ENCODE measurements around the gene SCAANT1. TPM values are rescaled to one million over a fixed set of nuclear protein-coding genes. Genes with fewer than 3 reads are reported as not detected.

The SCAANT1 gene
- 0.98 TPM for polyA plus RNA-seq (2013, experiment 1 of 2)
- polyA plus RNA-seq (2013, experiment 2 of 2) = 0.62 TPM

- no CpG with 5 or more reads among the region's 115 CpGs for WGBS (ENCODE audit: extremely low coverage, insufficient coverage, low lambda C conversion rate)
- H2AK5ac ChIP-seq (ENCODE audit: low read length) = no peak within 1 kb of the TSS
- no peak within 1 kb of the TSS for H2BK120ac ChIP-seq (ENCODE audit: low read depth, low read length)
Measured at GRCh38 chr3:63911873-63912767, at the start of gene SCAANT1. SCAANT1 (minus strand) TSS chr3:63912383.

GRCh38 chr3:63961891-63962290 lies 49.7 kb upstream of the SCAANT1 start:
- DNase-seq = peak; percentile 70
- no CpG with 5 or more reads among the region's 2 CpGs for WGBS (ENCODE audit: extremely low coverage, insufficient coverage, low lambda C conversion rate)

More at GRCh38 chr3:63911873-63912767, at the start of gene SCAANT1:
- peak within 1 kb of the TSS; percentile 83 for H3K9ac ChIP-seq (ENCODE audit: low read length)
- H3K4me2 ChIP-seq (ENCODE audit: low read length) = peak within 1 kb of the TSS; percentile 95
- H4K5ac ChIP-seq (ENCODE audit: low read length) = no peak within 1 kb of the TSS
- peak; percentile 94 for DNase-seq
- peak within 1 kb of the TSS; percentile 71 for H3K4me3 ChIP-seq (ENCODE audit: low read length)
- H3K27ac ChIP-seq (ENCODE audit: low read depth, low read length) = peak within 1 kb of the TSS; percentile 98
- peak within 1 kb of the TSS; percentile 98 for H3K18ac ChIP-seq (ENCODE audit: low read length)
- peak within 1 kb of the TSS; percentile 41 for H3K4ac ChIP-seq (ENCODE audit: low read depth, low read length)
- H3K27me3 ChIP-seq (ENCODE audit: insufficient read depth, low read length, poor library complexity) = no peaks in the 10 kb centered on the region
- H2BK5ac ChIP-seq (ENCODE audit: low read length) = no peak within 1 kb of the TSS
- H3K56ac ChIP-seq (ENCODE audit: low read length) = peak within 1 kb of the TSS; percentile 93
- H3K23ac ChIP-seq (ENCODE audit: low read length) = peak within 1 kb of the TSS; percentile 36
- no peak within 1 kb of the TSS for H2BK15ac ChIP-seq (replicated peaks; ENCODE audit: low read depth)
- no peak within 1 kb of the TSS for H4K8ac ChIP-seq (ENCODE audit: low read depth, low read length)
- H3K36me3 ChIP-seq (ENCODE audit: control insufficient read depth, insufficient read depth, low read length) = no peaks in the 10 kb centered on the region
- H3K4me1 ChIP-seq (ENCODE audit: control insufficient read depth, low read depth, low read length) = no peaks in the 10 kb centered on the region
- H3K79me1 ChIP-seq (ENCODE audit: low read length) = peaks cover 2% of the 10 kb centered on the region
- H3K79me2 ChIP-seq (ENCODE audit: control insufficient read depth, insufficient read depth, low read length) = no peaks in the 10 kb centered on the region

GRCh38 chr3:63960048-63960711 lies 48.0 kb upstream of the SCAANT1 start:
- peak; percentile 68 for DNase-seq
- no peak overlapping the region for H3K4ac ChIP-seq (ENCODE audit: low read depth, low read length)
- H3K23ac ChIP-seq (ENCODE audit: low read length) = no peak overlapping the region
- no CpG with 5 or more reads among the region's 6 CpGs for WGBS (ENCODE audit: extremely low coverage, insufficient coverage, low lambda C conversion rate)
- no peak overlapping the region for H3K4me3 ChIP-seq (ENCODE audit: low read length)
- H3K56ac ChIP-seq (ENCODE audit: low read length) = no peak overlapping the region
- no peak overlapping the region for H3K18ac ChIP-seq (ENCODE audit: low read length)
- no peak overlapping the region for H3K4me2 ChIP-seq (ENCODE audit: low read length)
- no peaks in the 10 kb centered on the region for H3K36me3 ChIP-seq (ENCODE audit: control insufficient read depth, insufficient read depth, low read length)
- peaks cover 2% of the 10 kb centered on the region for H3K79me1 ChIP-seq (ENCODE audit: low read length)
- peaks cover 20% of the 10 kb centered on the region for H3K4me1 ChIP-seq (ENCODE audit: control insufficient read depth, low read depth, low read length)
- H3K27ac ChIP-seq (ENCODE audit: low read depth, low read length) = no peak overlapping the region
- no peaks in the 10 kb centered on the region for H3K27me3 ChIP-seq (ENCODE audit: insufficient read depth, low read length, poor library complexity)
- H2AK5ac ChIP-seq (ENCODE audit: low read length) = no peak overlapping the region
- H3K9ac ChIP-seq (ENCODE audit: low read length) = no peak overlapping the region
- H3K79me2 ChIP-seq (ENCODE audit: control insufficient read depth, insufficient read depth, low read length) = no peaks in the 10 kb centered on the region
- no peak overlapping the region for H4K5ac ChIP-seq (ENCODE audit: low read length)
- no peak overlapping the region for H2BK120ac ChIP-seq (ENCODE audit: low read depth, low read length)
- H2BK5ac ChIP-seq (ENCODE audit: low read length) = no peak overlapping the region
- no peak overlapping the region for H2BK15ac ChIP-seq (replicated peaks; ENCODE audit: low read depth)
- H4K8ac ChIP-seq (ENCODE audit: low read depth, low read length) = no peak overlapping the region

More at GRCh38 chr3:63961891-63962290, 49.7 kb upstream of the SCAANT1 start:
- H3K56ac ChIP-seq (ENCODE audit: low read length) = no peak overlapping the region
- H3K4ac ChIP-seq (ENCODE audit: low read depth, low read length) = no peak overlapping the region
- H3K79me1 ChIP-seq (ENCODE audit: low read length) = peaks cover 2% of the 10 kb centered on the region
- no peak overlapping the region for H3K18ac ChIP-seq (ENCODE audit: low read length)
- no peak overlapping the region for H2BK120ac ChIP-seq (ENCODE audit: low read depth, low read length)
- no peak overlapping the region for H3K23ac ChIP-seq (ENCODE audit: low read length)
- H3K36me3 ChIP-seq (ENCODE audit: control insufficient read depth, insufficient read depth, low read length) = no peaks in the 10 kb centered on the region
- H3K27ac ChIP-seq (ENCODE audit: low read depth, low read length) = no peak overlapping the region
- no peak overlapping the region for H3K9ac ChIP-seq (ENCODE audit: low read length)
- H3K4me3 ChIP-seq (ENCODE audit: low read length) = no peak overlapping the region
- no peak overlapping the region for H4K5ac ChIP-seq (ENCODE audit: low read length)
- H4K8ac ChIP-seq (ENCODE audit: low read depth, low read length) = no peak overlapping the region
- no peaks in the 10 kb centered on the region for H3K79me2 ChIP-seq (ENCODE audit: control insufficient read depth, insufficient read depth, low read length)
- no peak overlapping the region for H2BK5ac ChIP-seq (ENCODE audit: low read length)
- H2AK5ac ChIP-seq (ENCODE audit: low read length) = no peak overlapping the region
- peaks cover 14% of the 10 kb centered on the region for H3K4me1 ChIP-seq (ENCODE audit: control insufficient read depth, low read depth, low read length)
- H2BK15ac ChIP-seq (replicated peaks; ENCODE audit: low read depth) = no peak overlapping the region
- no peak overlapping the region for H3K4me2 ChIP-seq (ENCODE audit: low read length)
- H3K27me3 ChIP-seq (ENCODE audit: insufficient read depth, low read length, poor library complexity) = no peaks in the 10 kb centered on the region

GRCh38 chr3:63959146-63959545 lies 47.0 kb upstream of the SCAANT1 start:
- no peak overlapping the region for H3K27ac ChIP-seq (ENCODE audit: low read depth, low read length)
- H3K23ac ChIP-seq (ENCODE audit: low read length) = no peak overlapping the region
- peaks cover 2% of the 10 kb centered on the region for H3K79me1 ChIP-seq (ENCODE audit: low read length)
- no peak overlapping the region for H3K4me2 ChIP-seq (ENCODE audit: low read length)
- no peak overlapping the region for H3K9ac ChIP-seq (ENCODE audit: low read length)
- no peak overlapping the region for H3K4ac ChIP-seq (ENCODE audit: low read depth, low read length)
- H3K56ac ChIP-seq (ENCODE audit: low read length) = no peak overlapping the region
- H4K5ac ChIP-seq (ENCODE audit: low read length) = no peak overlapping the region
- no peak for DNase-seq
- WGBS (ENCODE audit: extremely low coverage, insufficient coverage, low lambda C conversion rate) = no CpG with 5 or more reads among the region's 3 CpGs
- H4K8ac ChIP-seq (ENCODE audit: low read depth, low read length) = no peak overlapping the region
- H2AK5ac ChIP-seq (ENCODE audit: low read length) = no peak overlapping the region
- no peaks in the 10 kb centered on the region for H3K79me2 ChIP-seq (ENCODE audit: control insufficient read depth, insufficient read depth, low read length)
- H3K18ac ChIP-seq (ENCODE audit: low read length) = no peak overlapping the region
- no peak overlapping the region for H2BK15ac ChIP-seq (replicated peaks; ENCODE audit: low read depth)
- H2BK5ac ChIP-seq (ENCODE audit: low read length) = no peak overlapping the region
- H2BK120ac ChIP-seq (ENCODE audit: low read depth, low read length) = no peak overlapping the region
- peaks cover 17% of the 10 kb centered on the region for H3K4me1 ChIP-seq (ENCODE audit: control insufficient read depth, low read depth, low read length)
- no peaks in the 10 kb centered on the region for H3K36me3 ChIP-seq (ENCODE audit: control insufficient read depth, insufficient read depth, low read length)
- no peak overlapping the region for H3K4me3 ChIP-seq (ENCODE audit: low read length)
- no peaks in the 10 kb centered on the region for H3K27me3 ChIP-seq (ENCODE audit: insufficient read depth, low read length, poor library complexity)

- Histone ChIP-seq H3K36me3 (ENCODE audit: control insufficient read depth, insufficient read depth, low read length) (no peaks in the 10 kb centered on the region), H3K27me3 (ENCODE audit: insufficient read depth, low read length, poor library complexity) (no peaks in the 10 kb centered on the region), H3K9ac (ENCODE audit: low read length) (no peak overlapping the region), H3K56ac (ENCODE audit: low read length) (no peak overlapping the region), H2BK120ac (ENCODE audit: low read depth, low read length) (no peak overlapping the region), H3K4ac (ENCODE audit: low read depth, low read length) (no peak overlapping the region), H2AK5ac (ENCODE audit: low read length) (no peak overlapping the region), H3K79me2 (ENCODE audit: control insufficient read depth, insufficient read depth, low read length) (no peaks in the 10 kb centered on the region), H3K4me3 (ENCODE audit: low read length) (no peak overlapping the region), H4K8ac (ENCODE audit: low read depth, low read length) (no peak overlapping the region), H3K27ac (ENCODE audit: low read depth, low read length) (no peak overlapping the region), H3K4me1 (ENCODE audit: control insufficient read depth, low read depth, low read length) (peaks cover 19% of the 10 kb centered on the region), H3K79me1 (ENCODE audit: low read length) (peaks cover 3% of the 10 kb centered on the region), H4K5ac (ENCODE audit: low read length) (no peak overlapping the region), H3K18ac (ENCODE audit: low read length) (no peak overlapping the region), H2BK15ac (replicated peaks; ENCODE audit: low read depth) (no peak overlapping the region), H2BK5ac (ENCODE audit: low read length) (no peak overlapping the region), H3K23ac (ENCODE audit: low read length) (no peak overlapping the region), H3K4me2 (ENCODE audit: low read length) (no peak overlapping the region)
- WGBS (ENCODE audit: extremely low coverage, insufficient coverage, low lambda C conversion rate) = no CpG with 5 or more reads among the region's 13 CpGs
- no peak for DNase-seq
Measured at GRCh38 chr3:63955830-63956545, 43.8 kb upstream of the SCAANT1 start.

All from mesendoderm (in vitro differentiated cells).